SIG-M5 treated with dmso at 0.1 percent for 504 hours (cell line): Measurements from ENCODE around the gene CYGB.
"Not testable (repeated sequence)": the region's sequence is repeated elsewhere in the genome, so short reads cannot be mapped to it uniquely, and the experiment has no call there.

Experiments
- DNase-seq: peaks from one replicate; lab custom pipeline; 2025; ENCODE audit not compliant: unreplicated experiment; lab: John Stamatoyannopoulos, UW

Gene CYGB

GRCh38 chr17:76538281-76538931 is 897 bp upstream of the CYGB start:
- no peak for DNase-seq

- no peak for DNase-seq
Measured at GRCh38 chr17:76537288-76537577, 276 bp downstream of the CYGB start.

- DNase-seq, result no peak
Measured at GRCh38 chr17:76536511-76537287, 810 bp downstream of the CYGB start.

GRCh38 chr17:76535788-76536510 is 1.6 kb downstream of the CYGB start:
- no peak for DNase-seq

- no peak for DNase-seq
Measured at GRCh38 chr17:76534831-76535732, 2.4 kb downstream of the CYGB start.

GRCh38 chr17:76533640-76534359 is 3.7 kb downstream of the CYGB start:
- not testable (repeated sequence) for DNase-seq

GRCh38 chr17:76532072-76532651 is 5.3 kb downstream of the CYGB start:
- no peak for DNase-seq

GRCh38 chr17:76531486-76532038 is 5.9 kb downstream of the CYGB start:
- DNase-seq, result no peak

GRCh38 chr17:76530811-76531485 is 6.6 kb downstream of the CYGB start:
- no peak for DNase-seq

GRCh38 chr17:76530095-76530723 is 7.3 kb downstream of the CYGB start:
- DNase-seq, result no peak

GRCh38 chr17:76529224-76530094 is 8.1 kb downstream of the CYGB start:
- DNase-seq, result no peak

- DNase-seq, result no peak
Measured at GRCh38 chr17:76528528-76529223, 8.8 kb downstream of the CYGB start.

GRCh38 chr17:76528156-76528527 is 9.4 kb downstream of the CYGB start:
- DNase-seq, result no peak

GRCh38 chr17:76527430-76528111 is 9.9 kb downstream of the CYGB start:
- no peak for DNase-seq

GRCh38 chr17:76527016-76527415 is 10.5 kb downstream of the CYGB start:
- DNase-seq, result not testable (repeated sequence)

GRCh38 chr17:76525513-76525833 is 12.0 kb downstream of the CYGB start:
- not testable (repeated sequence) for DNase-seq
